Smooth muscle cell (in vitro differentiated cells): ENCODE results near the gene FAM124A. TPM values are rescaled to one million over a fixed set of nuclear protein-coding genes. Genes with fewer than 3 reads are reported as not detected.

ENCODE experiments used
- DNase-seq: peaks from one replicate; lab custom pipeline; 2025; ENCODE audit not compliant: unreplicated experiment; lab: John Stamatoyannopoulos, UW
- H2AFZ ChIP-seq: fragments of 200-600 bp; sonication (generic); 2 replicates; pipeline ENCODE4 v1.6.0; 2016; ENCODE audit warnings: antibody characterized with exemption, low read depth, mild to moderate bottlenecking
- H3F3A ChIP-seq: fragments of 200-600 bp; sonication (generic); 2 replicates; pipeline ENCODE4 v1.6.0; 2017; ENCODE audit warnings: antibody characterized with exemption, low read depth
- H3K27ac ChIP-seq: fragments of 200-600 bp; sonication (generic); 2 replicates; pipeline ENCODE4 v1.5.1; 2016; ENCODE audit warnings: low read depth, mild to moderate bottlenecking
- H3K27me3 ChIP-seq: fragments of 200-600 bp; sonication (generic); 2 replicates; pipeline ENCODE4 v1.6.1; 2016; ENCODE audit warnings: low read depth, mild to moderate bottlenecking
- H3K36me3 ChIP-seq: fragments of 200-600 bp; sonication (generic); 2 replicates; pipeline ENCODE4 v1.5.1; 2016; ENCODE audit warnings: low read depth
- H3K4me1 ChIP-seq: fragments of 200-600 bp; sonication (generic); 2 replicates; pipeline ENCODE4 v1.5.1; 2016; ENCODE audit warnings: low read depth
- H3K4me2 ChIP-seq: fragments of 200-600 bp; sonication (generic); 2 replicates; pipeline ENCODE4 v1.6.0; 2016; ENCODE audit warnings: mild to moderate bottlenecking
- H3K4me3 ChIP-seq: fragments of 200-600 bp; sonication (generic); 2 replicates; pipeline ENCODE4 v1.5.1; 2016; ENCODE audit warnings: mild to moderate bottlenecking
- H3K79me2 ChIP-seq: fragments of 200-600 bp; sonication (generic); 2 replicates; pipeline ENCODE4 v1.6.0; 2016; ENCODE audit warnings: low read depth, mild to moderate bottlenecking
- H3K9ac ChIP-seq: fragments of 200-600 bp; sonication (generic); 2 replicates; pipeline ENCODE4 v1.6.0; 2016; ENCODE audit warnings: low read depth
- H3K9me3 ChIP-seq: fragments of 200-600 bp; sonication (generic); replicated peaks from 2 replicates; pipeline ENCODE4 v1.5.1; 2016; ENCODE audit warnings: low read depth
- H4K20me1 ChIP-seq: fragments of 200-600 bp; sonication (generic); 2 replicates; pipeline ENCODE4 v1.6.0; 2016; ENCODE audit warnings: low read depth
- CTCF ChIP-seq: fragments of 200-600 bp; sonication (generic); IDR thresholded peaks from 2 replicates; pipeline ENCODE4 v1.5.1; 2017; ENCODE audit warnings: borderline replicate concordance, mild to moderate bottlenecking, antibody characterized with exemption; ENCODE audit not compliant: insufficient read depth, poor library complexity, severe bottlenecking
- WGBS: methylation state at CpG from one replicate; pipeline ENCODE4 v1.1.7; 2016; ENCODE audit warnings: low lambda C conversion rate; 5-methylcytosine and 5-hydroxymethylcytosine counted together
- polyA plus RNA-seq: library from polyadenylated mRNA; unstranded; fragments of >200 nt; fragmentation: Nextera tagmentation; extraction: Ambion mirVana; gene quantifications from 2 replicates; pipeline ENCODE4 v1.2.1, GENCODE V29; 2016
- total RNA-seq: library from RNA; depleted of rRNA; stranded (reverse); fragments of >200 nt; gene quantifications from 2 replicates; pipeline ENCODE4 v1.2.3, GENCODE V29; 2014

FAM124A gene
- total and polyA plus RNA-seq, 2 experiments from 2014 or later = 0.06 TPM; not detected in 1

- Histone ChIP-seq H2AFZ (no peak overlapping the region), H4K20me1 (no peaks in the 10 kb centered on the region), H3K27ac (no peak overlapping the region), H3K27me3 (no peaks in the 10 kb centered on the region), H3K79me2 (no peaks in the 10 kb centered on the region), H3K9ac (no peak overlapping the region), H3F3A (no peaks in the 10 kb centered on the region), H3K36me3 (no peaks in the 10 kb centered on the region), H3K4me1 (peaks cover 15% of the 10 kb centered on the region), H3K4me2 (no peak overlapping the region), H3K4me3 (no peak overlapping the region), H3K9me3 (no peaks in the 10 kb centered on the region)
- no peak for DNase-seq
- WGBS = 84% methylated on average over 2 of the region's 2 CpGs
- TF ChIP-seq CTCF = no peak
Measured at GRCh38 chr13:51318015-51318414, 95.8 kb downstream of the FAM124A start.

GRCh38 chr13:51318876-51319275 lies 96.7 kb downstream of the FAM124A start:
- H3K27me3 ChIP-seq = no peaks in the 10 kb centered on the region
- 92% methylated on average over 3 of the region's 3 CpGs for WGBS
- peaks cover 8% of the 10 kb centered on the region for H3K4me1 ChIP-seq

DNA sequence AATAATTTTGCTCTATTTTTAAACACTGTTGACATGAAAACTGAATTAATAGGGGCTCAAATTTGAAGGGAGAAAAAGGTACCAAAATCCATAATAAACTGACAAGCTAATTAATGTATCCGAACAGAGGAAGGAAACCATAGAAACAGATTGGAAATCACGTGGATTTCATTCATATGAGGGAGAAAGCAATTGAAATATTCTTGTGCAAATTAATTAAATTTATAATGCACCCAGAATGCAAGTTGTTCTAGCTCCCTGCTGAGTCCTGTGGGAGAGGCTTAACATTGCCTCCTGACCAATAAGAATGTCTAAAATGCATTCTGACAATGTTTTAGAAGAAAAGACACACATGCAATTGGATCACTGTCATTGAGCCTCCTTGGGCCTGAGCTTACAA lies 99.6 kb downstream of the FAM124A start:
- WGBS = 86% methylated on average over 2 of the region's 2 CpGs
- TF ChIP-seq CTCF = no peak
- Histone ChIP-seq H3K27me3 (no peaks in the 10 kb centered on the region), H2AFZ (no peak overlapping the region), H3K36me3 (no peaks in the 10 kb centered on the region), H3K27ac (no peak overlapping the region), H4K20me1 (no peaks in the 10 kb centered on the region), H3K4me1 (no peaks in the 10 kb centered on the region), H3K9ac (no peak overlapping the region), H3K4me2 (no peak overlapping the region), H3K79me2 (no peaks in the 10 kb centered on the region), H3K9me3 (no peaks in the 10 kb centered on the region), H3K4me3 (no peak overlapping the region), H3F3A (no peaks in the 10 kb centered on the region)
- DNase-seq = no peak

More at GRCh38 chr13:51318876-51319275, 96.7 kb downstream of the FAM124A start:
- no peak overlapping the region for H3K4me2 ChIP-seq
- no peak overlapping the region for H2AFZ ChIP-seq
- H3K27ac ChIP-seq = no peak overlapping the region
- no peak for TF ChIP-seq CTCF
- no peaks in the 10 kb centered on the region for H3F3A ChIP-seq
- H3K9me3 ChIP-seq = no peaks in the 10 kb centered on the region
- H3K9ac ChIP-seq = no peak overlapping the region
- no peak overlapping the region for H3K4me3 ChIP-seq
- no peak for DNase-seq
- H3K36me3 ChIP-seq = no peaks in the 10 kb centered on the region
- no peaks in the 10 kb centered on the region for H3K79me2 ChIP-seq
- H4K20me1 ChIP-seq = no peaks in the 10 kb centered on the region

DNA sequence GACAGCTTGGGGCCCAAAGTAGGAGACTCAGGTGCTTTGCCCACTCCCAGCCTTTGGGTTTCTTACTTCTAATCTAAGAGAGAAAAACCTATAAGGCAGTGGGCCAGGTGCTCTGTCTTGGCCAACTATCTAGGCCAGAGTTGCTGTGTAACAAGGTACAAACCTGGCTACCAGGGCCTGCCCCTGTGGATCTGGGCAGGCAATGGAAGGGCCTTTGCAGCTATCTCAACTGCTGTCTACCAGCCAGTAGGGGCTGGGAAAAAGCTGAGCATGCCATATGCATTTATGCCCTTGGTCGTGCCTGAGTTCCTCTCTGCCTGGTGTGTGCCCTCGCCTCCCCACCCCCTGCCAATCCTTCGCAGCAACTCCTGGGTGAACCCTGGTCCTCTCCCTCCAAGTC lies 100.6 kb downstream of the FAM124A start:
- Histone ChIP-seq H4K20me1 (no peaks in the 10 kb centered on the region), H3K4me2 (no peak overlapping the region), H2AFZ (no peak overlapping the region), H3K36me3 (no peaks in the 10 kb centered on the region), H3K9ac (no peak overlapping the region), H3K4me1 (no peaks in the 10 kb centered on the region), H3K79me2 (no peaks in the 10 kb centered on the region), H3K27ac (no peak overlapping the region), H3K27me3 (no peaks in the 10 kb centered on the region), H3F3A (no peaks in the 10 kb centered on the region), H3K4me3 (no peak overlapping the region), H3K9me3 (no peaks in the 10 kb centered on the region)
- no peak for TF ChIP-seq CTCF
- no peak for DNase-seq
- WGBS = 100% methylated on average over 2 of the region's 3 CpGs
